IPS-15b (cell line): ENCODE measurements around the gene PRKACB.

Source experiments
- H3K27me3 ChIP-seq: one replicate; pipeline ENCODE4 v1.6.1; 2013; ENCODE audit warnings: low read length; ENCODE audit not compliant: control insufficient read depth, insufficient read depth
- H3K36me3 ChIP-seq: one replicate; pipeline ENCODE4 v1.6.1; 2013; ENCODE audit warnings: low read length; ENCODE audit not compliant: control insufficient read depth, insufficient read depth
- H3K4me1 ChIP-seq: one replicate; pipeline ENCODE4 v1.6.1; 2013; ENCODE audit warnings: mild to moderate bottlenecking, low read length; ENCODE audit not compliant: control insufficient read depth, insufficient read depth
- H3K4me3 ChIP-seq: one replicate; pipeline ENCODE4 v1.5.1; 2013; ENCODE audit warnings: low read depth, low read length
- H3K9ac ChIP-seq: one replicate; pipeline ENCODE4 v1.6.1; 2013; ENCODE audit warnings: low read depth, mild to moderate bottlenecking, low read length
- H3K9me3 ChIP-seq: one replicate; pipeline ENCODE4 v1.6.1; 2013; ENCODE audit warnings: mild to moderate bottlenecking, low read length; ENCODE audit not compliant: control insufficient read depth, insufficient read depth

Gene PRKACB

GRCh38 chr1:84255582-84255981 is 111.5 kb downstream of the PRKACB start:
- no peaks in the 10 kb centered on the region for H3K9me3 ChIP-seq
- no peak overlapping the region for H3K4me3 ChIP-seq
- peaks cover 7% of the 10 kb centered on the region for H3K4me1 ChIP-seq
- no peaks in the 10 kb centered on the region for H3K36me3 ChIP-seq
- H3K9ac ChIP-seq: no peak overlapping the region
- no peaks in the 10 kb centered on the region for H3K27me3 ChIP-seq

- Histone ChIP-seq H3K9me3 (no peaks in the 10 kb centered on the region), H3K36me3 (no peaks in the 10 kb centered on the region), H3K4me3 (no peak overlapping the region), H3K9ac (no peak overlapping the region), H3K4me1 (peaks cover 7% of the 10 kb centered on the region), H3K27me3 (no peaks in the 10 kb centered on the region)
Measured at GRCh38 chr1:84257617-84258016, 113.5 kb downstream of the PRKACB start.

DNA sequence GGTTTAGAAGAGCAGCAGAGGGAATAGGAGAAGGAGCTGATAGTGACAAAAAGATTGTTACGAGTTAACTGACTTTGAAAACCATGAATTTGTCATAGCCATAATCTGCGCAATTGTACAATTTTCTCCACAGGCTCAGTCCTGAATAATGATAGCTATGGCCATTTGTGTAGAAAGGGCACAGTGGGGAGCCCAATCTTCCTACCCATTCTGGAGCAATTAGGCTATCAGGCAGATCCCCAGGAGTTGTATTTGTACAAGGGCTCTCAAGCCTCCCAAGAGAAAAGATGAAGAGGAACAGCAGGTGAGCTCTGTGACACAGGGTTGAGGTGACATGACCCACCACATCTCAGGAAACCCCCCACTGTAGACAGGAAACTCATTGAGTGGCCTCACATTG is 115.3 kb downstream of the PRKACB start:
- Histone ChIP-seq H3K4me1 (peaks cover 7% of the 10 kb centered on the region), H3K9me3 (no peaks in the 10 kb centered on the region), H3K4me3 (no peak overlapping the region), H3K9ac (no peak overlapping the region), H3K36me3 (no peaks in the 10 kb centered on the region), H3K27me3 (no peaks in the 10 kb centered on the region)

GRCh38 chr1:84259989-84260388 is 115.9 kb downstream of the PRKACB start:
- Histone ChIP-seq H3K4me1 (peaks cover 1% of the 10 kb centered on the region), H3K4me3 (no peak overlapping the region), H3K9me3 (no peaks in the 10 kb centered on the region), H3K9ac (no peak overlapping the region), H3K36me3 (no peaks in the 10 kb centered on the region), H3K27me3 (no peaks in the 10 kb centered on the region)

DNA sequence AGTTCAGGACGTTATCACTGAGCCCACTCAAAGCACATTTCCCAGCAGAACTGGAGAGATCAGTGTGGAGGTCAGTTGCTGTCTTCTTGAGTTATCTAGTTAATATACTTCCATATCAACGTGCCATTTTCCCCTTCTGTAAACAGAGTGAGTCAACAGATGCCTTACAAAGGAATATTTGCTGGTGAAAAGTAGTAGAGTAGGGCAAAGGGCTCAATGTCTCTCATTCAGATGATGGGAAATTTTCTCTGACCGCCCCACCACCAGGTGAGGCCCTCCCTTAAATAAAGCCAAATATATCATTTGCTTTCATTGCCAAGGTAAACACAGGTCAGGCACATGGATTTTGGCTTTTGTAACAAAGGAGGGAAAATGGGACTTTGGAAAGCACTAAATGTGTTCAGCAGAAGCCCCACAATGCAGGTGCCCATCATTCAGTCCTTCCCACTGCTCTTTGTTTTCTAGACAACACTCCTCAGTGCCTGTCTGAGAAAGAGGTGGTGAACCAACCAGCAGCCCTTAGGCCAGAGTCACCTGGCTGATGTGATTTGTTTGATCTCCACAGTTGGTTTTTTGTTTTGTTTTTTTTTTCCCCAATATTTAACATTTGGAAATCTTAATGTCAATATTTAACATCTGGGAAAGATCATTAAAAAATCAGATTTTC is 116.9 kb downstream of the PRKACB start:
- H3K9ac ChIP-seq: no peak overlapping the region
- no peak overlapping the region for H3K4me3 ChIP-seq
- H3K9me3 ChIP-seq: no peaks in the 10 kb centered on the region
- no peaks in the 10 kb centered on the region for H3K27me3 ChIP-seq
- H3K36me3 ChIP-seq: no peaks in the 10 kb centered on the region
- no peaks in the 10 kb centered on the region for H3K4me1 ChIP-seq

DNA sequence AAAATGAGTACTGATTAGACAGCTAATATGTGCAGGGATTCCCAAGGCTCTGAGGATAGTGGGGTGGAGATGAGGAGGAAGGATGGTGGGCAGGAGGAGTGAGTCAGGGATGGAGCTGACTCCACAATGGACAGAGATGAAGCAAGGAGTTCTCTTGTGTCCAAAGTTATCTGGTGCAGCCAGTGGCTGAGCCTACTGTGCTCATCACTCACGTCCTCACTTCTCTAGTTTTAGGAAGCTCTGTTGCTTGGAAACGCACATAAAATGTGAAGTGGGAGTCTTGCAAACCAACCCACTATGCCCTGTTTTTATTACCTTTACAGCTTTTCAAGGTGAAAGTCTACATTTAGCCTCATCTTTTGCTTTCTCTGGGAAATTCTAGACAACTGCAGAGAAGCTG is 120.9 kb downstream of the PRKACB start:
- H3K27me3 ChIP-seq: no peaks in the 10 kb centered on the region
- no peaks in the 10 kb centered on the region for H3K4me1 ChIP-seq
- H3K36me3 ChIP-seq: no peaks in the 10 kb centered on the region
- no peak overlapping the region for H3K9ac ChIP-seq
- no peaks in the 10 kb centered on the region for H3K9me3 ChIP-seq
- H3K4me3 ChIP-seq: no peak overlapping the region

- Histone ChIP-seq H3K9ac (no peak overlapping the region), H3K4me1 (no peaks in the 10 kb centered on the region), H3K36me3 (no peaks in the 10 kb centered on the region), H3K27me3 (no peaks in the 10 kb centered on the region), H3K4me3 (no peak overlapping the region), H3K9me3 (no peaks in the 10 kb centered on the region)
Measured at GRCh38 chr1:84265867-84266266, 121.8 kb downstream of the PRKACB start.

GRCh38 chr1:84266748-84267147 is 122.7 kb downstream of the PRKACB start:
- no peaks in the 10 kb centered on the region for H3K9me3 ChIP-seq
- H3K9ac ChIP-seq: no peak overlapping the region
- H3K4me3 ChIP-seq: no peak overlapping the region
- H3K36me3 ChIP-seq: no peaks in the 10 kb centered on the region
- H3K4me1 ChIP-seq: peaks cover 8% of the 10 kb centered on the region
- no peaks in the 10 kb centered on the region for H3K27me3 ChIP-seq

DNA sequence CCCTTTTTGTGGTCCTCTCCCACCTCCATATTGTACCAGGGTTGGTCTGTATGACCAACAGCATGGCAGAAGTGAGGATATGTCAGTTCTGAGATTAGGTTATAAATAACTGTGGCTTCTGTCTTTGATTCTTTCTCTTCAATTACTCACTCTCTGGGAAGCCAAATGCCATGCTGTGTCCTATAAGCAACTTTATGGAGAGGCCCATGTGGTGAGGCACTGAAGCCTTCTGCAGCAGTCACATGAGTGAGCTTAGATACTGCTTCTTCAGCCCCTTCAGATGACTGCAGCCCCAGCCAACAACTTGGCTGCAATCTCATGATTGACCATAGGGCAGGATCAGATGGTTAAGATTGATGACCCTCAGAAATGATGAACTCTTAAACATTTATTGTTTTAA is 123.4 kb downstream of the PRKACB start:
- peaks cover 14% of the 10 kb centered on the region for H3K4me1 ChIP-seq
- H3K9ac ChIP-seq: no peak overlapping the region
- H3K36me3 ChIP-seq: no peaks in the 10 kb centered on the region
- no peaks in the 10 kb centered on the region for H3K27me3 ChIP-seq
- no peaks in the 10 kb centered on the region for H3K9me3 ChIP-seq
- H3K4me3 ChIP-seq: no peak overlapping the region

DNA sequence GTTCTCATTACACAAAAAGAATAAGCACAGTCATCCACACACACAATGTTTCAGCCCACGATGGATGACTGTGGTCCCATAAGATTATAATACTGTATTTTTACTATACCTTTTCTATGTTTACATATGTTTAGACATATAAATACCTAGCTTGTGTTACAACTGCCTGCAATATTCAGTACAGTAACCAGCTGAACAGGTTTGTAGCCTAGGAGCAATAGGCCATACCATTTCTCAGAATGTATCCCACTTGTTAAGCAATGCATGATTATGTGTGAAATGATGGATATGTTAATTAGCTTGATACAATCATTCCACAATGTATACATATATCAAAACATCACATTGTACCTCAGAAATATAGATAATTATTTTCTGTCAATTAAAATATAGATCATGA is 124.3 kb downstream of the PRKACB start:
- H3K36me3 ChIP-seq: no peaks in the 10 kb centered on the region
- H3K27me3 ChIP-seq: no peaks in the 10 kb centered on the region
- peaks cover 14% of the 10 kb centered on the region for H3K4me1 ChIP-seq
- no peaks in the 10 kb centered on the region for H3K9me3 ChIP-seq
- H3K9ac ChIP-seq: no peak overlapping the region
- no peak overlapping the region for H3K4me3 ChIP-seq

DNA sequence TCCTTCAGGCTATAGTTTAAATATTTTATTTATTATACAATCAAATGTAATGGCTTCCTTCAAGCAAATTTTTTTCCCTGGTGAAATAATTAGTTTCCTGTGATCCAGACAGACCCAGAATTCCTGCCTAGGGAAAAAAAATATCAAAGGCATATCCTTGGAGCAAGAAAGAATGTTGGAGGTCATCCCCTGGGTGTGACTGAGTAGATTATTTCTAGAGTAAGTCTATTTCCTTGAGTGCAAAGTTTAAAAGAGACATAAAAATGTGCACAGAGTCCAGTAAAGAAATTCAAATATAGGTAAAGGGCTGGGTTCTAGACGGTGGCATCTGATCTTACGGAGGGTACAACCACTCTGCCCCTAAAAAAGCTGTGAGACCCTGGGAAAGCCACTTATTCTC is 125.2 kb downstream of the PRKACB start:
- no peak overlapping the region for H3K9ac ChIP-seq

GRCh38 chr1:84271441-84272151 is 127.5 kb downstream of the PRKACB start:
- Histone ChIP-seq H3K36me3 (no peaks in the 10 kb centered on the region), H3K4me1 (peaks cover 14% of the 10 kb centered on the region), H3K4me3 (no peak overlapping the region), H3K9ac (no peak overlapping the region), H3K27me3 (no peaks in the 10 kb centered on the region), H3K9me3 (no peaks in the 10 kb centered on the region)

More for the DNA sequence above, 125.2 kb downstream of the PRKACB start:
- Histone ChIP-seq H3K9me3 (no peaks in the 10 kb centered on the region), H3K36me3 (no peaks in the 10 kb centered on the region), H3K4me3 (no peak overlapping the region), H3K4me1 (peaks cover 14% of the 10 kb centered on the region), H3K27me3 (no peaks in the 10 kb centered on the region)
